GM19395 (cell line): Measurements from ENCODE around the gene APP.

Source experiments
- ATAC-seq: cut with Tn5 transposase; IDR thresholded peaks from one replicate; pipeline ENCODE4 v1.9.1; 2021; ENCODE audit warnings: mild to moderate bottlenecking, moderate library complexity; ENCODE audit not compliant: unreplicated experiment

The APP gene

GRCh38 chr21:26170471-26171257 lies at the start of gene APP:
Gene APP (minus strand): TSS chr21:26170770. CDS start chr21:26170620, 150 bp downstream.
- peak; percentile 81 for ATAC-seq

GRCh38 chr21:26212220-26212619 lies 41.6 kb upstream of the APP start:
- no peak for ATAC-seq

GRCh38 chr21:26210614-26211013 lies 40.0 kb upstream of the APP start:
- no peak for ATAC-seq

- no peak for ATAC-seq
Measured at GRCh38 chr21:26207021-26207420, 36.5 kb upstream of the APP start.

- ATAC-seq: no peak
Measured at GRCh38 chr21:26199456-26199855, 28.9 kb upstream of the APP start.

GRCh38 chr21:26195708-26196107 lies 25.1 kb upstream of the APP start:
- no peak for ATAC-seq

GRCh38 chr21:26194811-26195251 lies 24.3 kb upstream of the APP start:
- ATAC-seq: no peak

- no peak for ATAC-seq
Measured at GRCh38 chr21:26194326-26194725, 23.8 kb upstream of the APP start.

- ATAC-seq: no peak
Measured at GRCh38 chr21:26191609-26192008, 21.0 kb upstream of the APP start.

GRCh38 chr21:26188422-26188821 lies 17.9 kb upstream of the APP start:
- no peak for ATAC-seq

- ATAC-seq: no peak
Measured at GRCh38 chr21:26185446-26185845, 14.9 kb upstream of the APP start.

GRCh38 chr21:26185021-26185420 lies 14.5 kb upstream of the APP start:
- ATAC-seq: no peak

GRCh38 chr21:26179501-26179900 lies 8.9 kb upstream of the APP start:
- ATAC-seq: no peak

- ATAC-seq: no peak
Measured at GRCh38 chr21:26177746-26178426, 7.3 kb upstream of the APP start.

- no peak for ATAC-seq
Measured at GRCh38 chr21:26177187-26177586, 6.6 kb upstream of the APP start.

GRCh38 chr21:26171258-26172100 lies 909 bp upstream of the APP start:
- no peak for ATAC-seq

GRCh38 chr21:26169611-26170470 lies 729 bp downstream of the APP start:
- peak; percentile 38 for ATAC-seq

- ATAC-seq: no peak
Measured at GRCh38 chr21:26169061-26169610, 1.4 kb downstream of the APP start.

- ATAC-seq: no peak
Measured at GRCh38 chr21:26168371-26168770, 2.2 kb downstream of the APP start.

- no peak for ATAC-seq
Measured at GRCh38 chr21:26167593-26167992, 3.0 kb downstream of the APP start.
